Measurements from ENCODE around the gene FOXP1. TPM values are rescaled to one million over a fixed set of nuclear protein-coding genes. Genes with fewer than 3 reads are reported as not detected.
"Not testable (repeated sequence)": the region's sequence is repeated elsewhere in the genome, so short reads cannot be mapped to it uniquely, and the experiment has no call there.

FOXP1 gene
- polyA plus RNA-seq, 4 donors: 4.9 to 66.5 (median 15.3) TPM

GRCh38 chr3:71442652-71443042 lies 140.9 kb downstream of the FOXP1 start:
- DNase-seq: no peak
- H3K36me3 ChIP-seq (ENCODE audit: control insufficient read depth in 3 of 3, insufficient read depth in 2 of 3, low read depth in 1 of 3, low read length in 3 of 3): peaks cover 0 to 15% (median 0%) of the 10 kb centered on the region in 3 donors
- no peaks in the 10 kb centered on the region for H3K9me3 ChIP-seq (ENCODE audit: control insufficient read depth in 2 of 2, insufficient read depth in 1 of 2, low read depth in 1 of 2, low read length in 1 of 2)
- H3K27ac ChIP-seq (ENCODE audit: low read depth in 1 of 3, low read length in 2 of 3): peak overlapping the region in 1 of 3 donors; percentile 22
- H3K4me1 ChIP-seq (ENCODE audit: control insufficient read depth in 3 of 3, insufficient read depth in 2 of 3, low read depth in 1 of 3, low read length in 2 of 3): no peaks in the 10 kb centered on the region
- H3K27me3 ChIP-seq (ENCODE audit: control insufficient read depth in 3 of 3, insufficient read depth in 3 of 3, low read length in 3 of 3): no peaks in the 10 kb centered on the region
- no peak for FAIRE-seq
- H3K4me3 ChIP-seq (ENCODE audit: low read depth in 1 of 3, low read length in 3 of 3): no peak overlapping the region
- WGBS, 3 donors: 89 to 94% (median 93%) methylated on average over 5 of the region's 5 CpGs

- H3K9me3 ChIP-seq (ENCODE audit: control insufficient read depth in 2 of 2, insufficient read depth in 1 of 2, low read depth in 1 of 2, low read length in 1 of 2): no peaks in the 10 kb centered on the region
- no peak overlapping the region for H3K4me3 ChIP-seq (ENCODE audit: low read depth in 1 of 3, low read length in 3 of 3)
- DNase-seq (no peak), FAIRE-seq (no peak)
- no peaks in the 10 kb centered on the region for H3K27me3 ChIP-seq (ENCODE audit: control insufficient read depth in 3 of 3, insufficient read depth in 3 of 3, low read length in 3 of 3)
- WGBS, 3 donors: 87 to 96% (median 92%) methylated on average over 11 of the region's 11 CpGs
- peak overlapping the region in 1 of 3 donors; percentile 22 for H3K27ac ChIP-seq (ENCODE audit: low read depth in 1 of 3, low read length in 2 of 3)
- no peaks in the 10 kb centered on the region for H3K4me1 ChIP-seq (ENCODE audit: control insufficient read depth in 3 of 3, insufficient read depth in 2 of 3, low read depth in 1 of 3, low read length in 2 of 3)
- peaks cover 0 to 18% (median 0%) of the 10 kb centered on the region in 3 donors for H3K36me3 ChIP-seq (ENCODE audit: control insufficient read depth in 3 of 3, insufficient read depth in 2 of 3, low read depth in 1 of 3, low read length in 3 of 3)
These were observed 141.4 kb downstream of the FOXP1 start for GRCh38 chr3:71441925-71442651.

GRCh38 chr3:71441217-71441924 lies 142.2 kb downstream of the FOXP1 start:
- no peak overlapping the region for H3K4me3 ChIP-seq (ENCODE audit: low read depth in 1 of 3, low read length in 3 of 3)
- H3K27ac ChIP-seq (ENCODE audit: low read depth in 1 of 3, low read length in 2 of 3): peak overlapping the region in 1 of 3 donors; percentile 15
- FAIRE-seq (no peak), DNase-seq (no peak)
- no peaks in the 10 kb centered on the region for H3K4me1 ChIP-seq (ENCODE audit: control insufficient read depth in 3 of 3, insufficient read depth in 2 of 3, low read depth in 1 of 3, low read length in 2 of 3)
- H3K36me3 ChIP-seq (ENCODE audit: control insufficient read depth in 3 of 3, insufficient read depth in 2 of 3, low read depth in 1 of 3, low read length in 3 of 3): peaks cover 0 to 20% (median 0%) of the 10 kb centered on the region in 3 donors
- no peaks in the 10 kb centered on the region for H3K27me3 ChIP-seq (ENCODE audit: control insufficient read depth in 3 of 3, insufficient read depth in 3 of 3, low read length in 3 of 3)
- 85 to 94% (median 86%) methylated on average over 9 of the region's 9 CpGs for WGBS, 3 donors
- no peaks in the 10 kb centered on the region for H3K9me3 ChIP-seq (ENCODE audit: control insufficient read depth in 2 of 2, insufficient read depth in 1 of 2, low read depth in 1 of 2, low read length in 1 of 2)

GRCh38 chr3:71438904-71439303 lies 144.6 kb downstream of the FOXP1 start:
- no peaks in the 10 kb centered on the region for H3K9me3 ChIP-seq (ENCODE audit: control insufficient read depth in 2 of 2, insufficient read depth in 1 of 2, low read depth in 1 of 2, low read length in 1 of 2)
- FAIRE-seq (no peak), DNase-seq (no peak)
- 85 to 94% (median 86%) methylated on average over 6 of the region's 6 CpGs for WGBS, 3 donors
- no peaks in the 10 kb centered on the region for H3K4me1 ChIP-seq (ENCODE audit: control insufficient read depth in 3 of 3, insufficient read depth in 2 of 3, low read depth in 1 of 3, low read length in 2 of 3)
- H3K27me3 ChIP-seq (ENCODE audit: control insufficient read depth in 3 of 3, insufficient read depth in 3 of 3, low read length in 3 of 3): no peaks in the 10 kb centered on the region
- H3K36me3 ChIP-seq (ENCODE audit: control insufficient read depth in 3 of 3, insufficient read depth in 2 of 3, low read depth in 1 of 3, low read length in 3 of 3): peaks cover 0 to 14% (median 0%) of the 10 kb centered on the region in 3 donors
- no peak overlapping the region for H3K27ac ChIP-seq (ENCODE audit: low read depth in 1 of 3, low read length in 2 of 3)
- H3K4me3 ChIP-seq (ENCODE audit: low read depth in 1 of 3, low read length in 3 of 3): no peak overlapping the region

GRCh38 chr3:71438071-71438685 lies 145.3 kb downstream of the FOXP1 start:
- FAIRE-seq: no peak
- Histone ChIP-seq H3K9me3 (ENCODE audit: control insufficient read depth in 2 of 2, insufficient read depth in 1 of 2, low read depth in 1 of 2, low read length in 1 of 2) (no peaks in the 10 kb centered on the region), H3K4me3 (ENCODE audit: low read depth in 1 of 3, low read length in 3 of 3) (no peak overlapping the region), H3K4me1 (ENCODE audit: control insufficient read depth in 3 of 3, insufficient read depth in 2 of 3, low read depth in 1 of 3, low read length in 2 of 3) (no peaks in the 10 kb centered on the region), H3K36me3 (ENCODE audit: control insufficient read depth in 3 of 3, insufficient read depth in 2 of 3, low read depth in 1 of 3, low read length in 3 of 3) (peaks cover 0 to 14% (median 0%) of the 10 kb centered on the region in 3 donors), H3K27me3 (ENCODE audit: control insufficient read depth in 3 of 3, insufficient read depth in 3 of 3, low read length in 3 of 3) (no peaks in the 10 kb centered on the region), H3K27ac (ENCODE audit: low read depth in 1 of 3, low read length in 2 of 3) (no peak overlapping the region)
- WGBS, 3 donors: 81 to 91% (median 88%) methylated on average over 7 of the region's 7 CpGs
- DNase-seq: no peak

- no peak for FAIRE-seq
- no peak overlapping the region for H3K4me3 ChIP-seq (ENCODE audit: low read depth in 1 of 3, low read length in 3 of 3)
- H3K9me3 ChIP-seq (ENCODE audit: control insufficient read depth in 2 of 2, insufficient read depth in 1 of 2, low read depth in 1 of 2, low read length in 1 of 2): no peaks in the 10 kb centered on the region
- H3K27ac ChIP-seq (ENCODE audit: low read depth in 1 of 3, low read length in 2 of 3): no peak overlapping the region
- 85 to 93% (median 87%) methylated on average over 5 of the region's 5 CpGs for WGBS, 3 donors
- H3K4me1 ChIP-seq (ENCODE audit: control insufficient read depth in 3 of 3, insufficient read depth in 2 of 3, low read depth in 1 of 3, low read length in 2 of 3): no peaks in the 10 kb centered on the region
- peaks cover 0 to 14% (median 0%) of the 10 kb centered on the region in 3 donors for H3K36me3 ChIP-seq (ENCODE audit: control insufficient read depth in 3 of 3, insufficient read depth in 2 of 3, low read depth in 1 of 3, low read length in 3 of 3)
- no peak for DNase-seq
- no peaks in the 10 kb centered on the region for H3K27me3 ChIP-seq (ENCODE audit: control insufficient read depth in 3 of 3, insufficient read depth in 3 of 3, low read length in 3 of 3)
These were observed 147.2 kb downstream of the FOXP1 start for GRCh38 chr3:71436337-71436736.

GRCh38 chr3:71435836-71436235 lies 147.7 kb downstream of the FOXP1 start:
- not testable (repeated sequence) for H3K9me3 ChIP-seq (ENCODE audit: control insufficient read depth in 2 of 2, insufficient read depth in 1 of 2, low read depth in 1 of 2, low read length in 1 of 2); H3K4me3 ChIP-seq (ENCODE audit: low read depth in 1 of 3, low read length in 3 of 3); H3K27ac ChIP-seq (ENCODE audit: low read depth in 1 of 3, low read length in 2 of 3); DNase-seq; H3K4me1 ChIP-seq (ENCODE audit: control insufficient read depth in 3 of 3, insufficient read depth in 2 of 3, low read depth in 1 of 3, low read length in 2 of 3); FAIRE-seq; H3K27me3 ChIP-seq (ENCODE audit: control insufficient read depth in 3 of 3, insufficient read depth in 3 of 3, low read length in 3 of 3)
- H3K36me3 ChIP-seq (ENCODE audit: control insufficient read depth in 3 of 3, insufficient read depth in 2 of 3, low read depth in 1 of 3, low read length in 3 of 3): peaks cover 0 to 14% (median 0%) of the 10 kb centered on the region in 3 donors
- 94 to 98% (median 97%) methylated on average over 2 to 4 of the region's 7 CpGs for WGBS, 3 donors

GRCh38 chr3:71433631-71434030 lies 149.9 kb downstream of the FOXP1 start:
- no peak overlapping the region for H3K4me3 ChIP-seq (ENCODE audit: low read depth in 1 of 3, low read length in 3 of 3)
- H3K4me1 ChIP-seq (ENCODE audit: control insufficient read depth in 3 of 3, insufficient read depth in 2 of 3, low read depth in 1 of 3, low read length in 2 of 3): peaks cover 1 to 5% (median 4%) of the 10 kb centered on the region in 3 donors
- DNase-seq (no peak), FAIRE-seq (no peak)
- H3K27me3 ChIP-seq (ENCODE audit: control insufficient read depth in 3 of 3, insufficient read depth in 3 of 3, low read length in 3 of 3): no peaks in the 10 kb centered on the region
- 64 to 74% (median 71%) methylated on average over 9 of the region's 9 CpGs for WGBS, 3 donors
- no peak overlapping the region for H3K27ac ChIP-seq (ENCODE audit: low read depth in 1 of 3, low read length in 2 of 3)
- no peaks in the 10 kb centered on the region for H3K9me3 ChIP-seq (ENCODE audit: control insufficient read depth in 2 of 2, insufficient read depth in 1 of 2, low read depth in 1 of 2, low read length in 1 of 2)
- H3K36me3 ChIP-seq (ENCODE audit: control insufficient read depth in 3 of 3, insufficient read depth in 2 of 3, low read depth in 1 of 3, low read length in 3 of 3): peaks cover 0 to 12% (median 0%) of the 10 kb centered on the region in 3 donors

Data from small intestine (tissue), 7 donors.